GM10248 (cell line): Measurements from ENCODE around the gene RHOBTB1.

Source experiments
- CTCF ChIA-PET: fragments of 300-600 bp; sonication (Branson Sonifier 250); formaldehyde crosslinking; extraction: SDS; loops from one replicate; lab custom pipeline; 2021; ENCODE audit warnings: antibody characterized with exemption; lab: Yijun Ruan, JAX
- POLR2A ChIA-PET: fragments of 350-650 bp; sonication (Branson Sonifier 250); formaldehyde crosslinking; extraction: SDS; loops from one replicate; lab custom pipeline; 2020; ENCODE audit warnings: antibody characterized with exemption; lab: Yijun Ruan, JAX
- DNase-seq: peaks from one replicate; pipeline ENCODE4 v3.0.0; 2012; ENCODE audit errors: extremely low spot score
- TF ChIP-seq, protein P1 (sequence below): IDR thresholded peaks from 2 replicates; pipeline ENCODE4 v1.5.1; 2012; ENCODE audit warnings: mild to moderate bottlenecking, low read depth; ENCODE audit errors: extremely low read depth, missing control alignments, control extremely low read depth

RHOBTB1 gene

GRCh38 chr10:60934215-60935175 is 9.5 kb downstream of the RHOBTB1 start:
- CTCF ChIA-PET, result no interaction called here
- no peak for DNase-seq
- TF ChIP-seq, protein P1, sequence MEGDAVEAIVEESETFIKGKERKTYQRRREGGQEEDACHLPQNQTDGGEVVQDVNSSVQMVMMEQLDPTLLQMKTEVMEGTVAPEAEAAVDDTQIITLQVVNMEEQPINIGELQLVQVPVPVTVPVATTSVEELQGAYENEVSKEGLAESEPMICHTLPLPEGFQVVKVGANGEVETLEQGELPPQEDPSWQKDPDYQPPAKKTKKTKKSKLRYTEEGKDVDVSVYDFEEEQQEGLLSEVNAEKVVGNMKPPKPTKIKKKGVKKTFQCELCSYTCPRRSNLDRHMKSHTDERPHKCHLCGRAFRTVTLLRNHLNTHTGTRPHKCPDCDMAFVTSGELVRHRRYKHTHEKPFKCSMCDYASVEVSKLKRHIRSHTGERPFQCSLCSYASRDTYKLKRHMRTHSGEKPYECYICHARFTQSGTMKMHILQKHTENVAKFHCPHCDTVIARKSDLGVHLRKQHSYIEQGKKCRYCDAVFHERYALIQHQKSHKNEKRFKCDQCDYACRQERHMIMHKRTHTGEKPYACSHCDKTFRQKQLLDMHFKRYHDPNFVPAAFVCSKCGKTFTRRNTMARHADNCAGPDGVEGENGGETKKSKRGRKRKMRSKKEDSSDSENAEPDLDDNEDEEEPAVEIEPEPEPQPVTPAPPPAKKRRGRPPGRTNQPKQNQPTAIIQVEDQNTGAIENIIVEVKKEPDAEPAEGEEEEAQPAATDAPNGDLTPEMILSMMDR, result no peak
- POLR2A ChIA-PET, result no interaction called here

GRCh38 chr10:60932756-60933155 is 11.2 kb downstream of the RHOBTB1 start:
- DNase-seq, result no peak
- POLR2A ChIA-PET, result no interaction called here
- CTCF ChIA-PET, result no interaction called here
- TF ChIP-seq, protein P1, result no peak

GRCh38 chr10:60930237-60930636 is 13.7 kb downstream of the RHOBTB1 start:
- TF ChIP-seq, protein P1, result no peak
- POLR2A ChIA-PET, result no interaction called here
- CTCF ChIA-PET, result no interaction called here
- no peak for DNase-seq

DNA sequence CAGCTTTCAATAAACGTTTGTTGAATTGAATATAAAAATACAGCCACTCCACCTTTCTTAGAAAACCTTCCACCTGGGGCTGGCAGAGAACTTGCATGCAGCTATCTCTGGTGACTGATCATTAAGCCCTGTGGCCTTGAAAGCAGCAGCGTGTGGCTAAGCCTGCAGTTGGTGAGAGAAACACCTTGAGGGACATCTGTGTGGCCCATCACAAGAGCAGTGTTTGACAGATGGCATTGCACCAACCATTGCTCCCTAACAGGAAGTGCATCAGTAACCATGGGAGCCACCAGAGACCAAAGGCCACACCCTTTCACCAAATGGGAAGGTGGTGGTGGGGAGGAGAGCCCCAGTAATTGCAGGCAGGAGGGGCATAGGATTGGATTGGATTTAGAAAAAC is 22.4 kb downstream of the RHOBTB1 start:
- ChIA-PET CTCF (no interaction called here), POLR2A (no interaction called here)
- TF ChIP-seq, protein P1, result no peak
- DNase-seq, result no peak

DNA sequence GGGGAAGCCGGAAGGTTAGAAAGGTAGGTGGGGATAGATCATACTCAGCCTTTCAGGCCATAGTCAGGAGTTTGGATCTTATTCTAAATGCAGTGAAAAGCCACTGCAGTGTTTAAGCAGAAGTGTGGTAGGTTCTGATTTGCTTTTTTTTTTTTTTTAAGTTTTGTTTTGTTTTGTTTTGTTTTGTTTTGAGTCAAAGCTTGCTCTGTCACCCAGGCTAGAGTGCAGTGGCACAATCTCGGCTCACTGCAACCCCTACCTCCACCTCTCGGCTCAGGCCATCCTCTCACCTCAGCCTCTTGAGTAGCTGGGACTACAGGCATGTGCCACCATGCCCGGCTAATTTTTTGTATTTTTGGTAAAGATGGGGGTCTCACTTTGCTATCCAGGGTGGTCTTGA is 23.5 kb downstream of the RHOBTB1 start:
- ChIA-PET POLR2A (no interaction called here), CTCF (no interaction called here)
- DNase-seq, result no peak
- TF ChIP-seq, protein P1, result no peak

DNA sequence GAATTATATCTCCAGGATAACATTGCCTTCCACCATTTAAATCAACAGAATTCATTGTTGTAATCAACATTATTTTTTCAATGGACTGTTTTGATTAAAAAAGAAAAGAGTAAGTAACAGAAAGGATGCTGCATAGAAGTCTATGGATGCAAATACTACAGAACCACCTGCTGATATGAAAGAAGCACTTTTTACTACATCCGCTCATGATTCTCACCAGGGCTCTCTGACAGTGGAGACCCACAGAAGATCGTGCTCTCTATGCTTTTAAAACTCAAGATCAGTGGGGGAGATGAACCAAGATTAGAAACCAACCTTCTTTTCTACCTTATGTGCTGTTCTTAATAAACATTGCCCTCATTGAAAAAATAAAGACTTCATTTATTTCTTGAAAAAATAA is 24.4 kb downstream of the RHOBTB1 start:
- ChIA-PET POLR2A (no interaction called here), CTCF (interaction anchor here (1.4 kb wide), 1 partner anchor 14 kb away, joined by 4 read pairs; no protein-coding TSS in a partner anchor)
- TF ChIP-seq, protein P1, result no peak
- no peak for DNase-seq
